ENCODE data around the gene EBLN1.

The EBLN1 gene

GRCh38 chr10:22229802-22230157, 12.0 kb upstream of the EBLN1 start:
- ATAC-seq, result no peak; the same call in 2 of the 3 replicates
- TF ChIP-seq ZFP30 (CRISPR knock-in tag; IDR thresholded peaks at IDR 0.05), result no peak
- TF ChIP-seq BACH2 (CRISPR knock-in tag; IDR thresholded peaks at IDR 0.05; ENCODE audit: borderline replicate concordance), result no peak
- TF ChIP-seq SNAI2 (CRISPR knock-in tag; IDR thresholded peaks at IDR 0.05), result no peak
- TF ChIP-seq ESRRG (CRISPR knock-in tag; IDR thresholded peaks at IDR 0.05), result no peak
- no peak for TF ChIP-seq ZFP3 (CRISPR knock-in tag; IDR thresholded peaks at IDR 0.05)
- TF ChIP-seq ARNTL (CRISPR knock-in tag; IDR thresholded peaks at IDR 0.05; ENCODE audit: borderline replicate concordance, low read depth), result no peak
- TF ChIP-seq, protein P1, sequence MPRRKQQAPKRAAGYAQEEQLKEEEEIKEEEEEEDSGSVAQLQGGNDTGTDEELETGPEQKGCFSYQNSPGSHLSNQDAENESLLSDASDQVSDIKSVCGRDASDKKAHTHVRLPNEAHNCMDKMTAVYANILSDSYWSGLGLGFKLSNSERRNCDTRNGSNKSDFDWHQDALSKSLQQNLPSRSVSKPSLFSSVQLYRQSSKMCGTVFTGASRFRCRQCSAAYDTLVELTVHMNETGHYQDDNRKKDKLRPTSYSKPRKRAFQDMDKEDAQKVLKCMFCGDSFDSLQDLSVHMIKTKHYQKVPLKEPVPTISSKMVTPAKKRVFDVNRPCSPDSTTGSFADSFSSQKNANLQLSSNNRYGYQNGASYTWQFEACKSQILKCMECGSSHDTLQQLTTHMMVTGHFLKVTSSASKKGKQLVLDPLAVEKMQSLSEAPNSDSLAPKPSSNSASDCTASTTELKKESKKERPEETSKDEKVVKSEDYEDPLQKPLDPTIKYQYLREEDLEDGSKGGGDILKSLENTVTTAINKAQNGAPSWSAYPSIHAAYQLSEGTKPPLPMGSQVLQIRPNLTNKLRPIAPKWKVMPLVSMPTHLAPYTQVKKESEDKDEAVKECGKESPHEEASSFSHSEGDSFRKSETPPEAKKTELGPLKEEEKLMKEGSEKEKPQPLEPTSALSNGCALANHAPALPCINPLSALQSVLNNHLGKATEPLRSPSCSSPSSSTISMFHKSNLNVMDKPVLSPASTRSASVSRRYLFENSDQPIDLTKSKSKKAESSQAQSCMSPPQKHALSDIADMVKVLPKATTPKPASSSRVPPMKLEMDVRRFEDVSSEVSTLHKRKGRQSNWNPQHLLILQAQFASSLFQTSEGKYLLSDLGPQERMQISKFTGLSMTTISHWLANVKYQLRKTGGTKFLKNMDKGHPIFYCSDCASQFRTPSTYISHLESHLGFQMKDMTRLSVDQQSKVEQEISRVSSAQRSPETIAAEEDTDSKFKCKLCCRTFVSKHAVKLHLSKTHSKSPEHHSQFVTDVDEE (CRISPR knock-in tag; IDR thresholded peaks at IDR 0.05), result no peak
- no peak for TF ChIP-seq CREB5 (CRISPR knock-in tag; IDR thresholded peaks at IDR 0.05; ENCODE audit: low read depth)
- TF ChIP-seq GLIS3 (CRISPR knock-in tag; IDR thresholded peaks at IDR 0.05), result no peak
- TF ChIP-seq PATZ1 (CRISPR knock-in tag; IDR thresholded peaks at IDR 0.05; ENCODE audit: borderline replicate concordance), result no peak
- TF ChIP-seq ZNF8 (CRISPR knock-in tag; IDR thresholded peaks at IDR 0.05), result no peak
- no peak for TF ChIP-seq ISL1 (CRISPR knock-in tag; IDR thresholded peaks at IDR 0.05)
- no peak for TF ChIP-seq ZC3H10 (CRISPR knock-in tag; IDR thresholded peaks at IDR 0.05)
- no peak for TF ChIP-seq RARB (CRISPR knock-in tag; IDR thresholded peaks at IDR 0.05)

GRCh38 chr10:22228943-22229801, 11.4 kb upstream of the EBLN1 start:
- peak; percentile 91 for ATAC-seq
- TF ChIP-seq ZFP30 (CRISPR knock-in tag; IDR thresholded peaks at IDR 0.05), result peak; percentile 42; the same call in 1 of the 2 replicates
- TF ChIP-seq PPARA (CRISPR knock-in tag; IDR thresholded peaks at IDR 0.05; ENCODE audit: borderline replicate concordance), result peak; percentile 38; the same call in 1 of the 2 replicates
- 0 out of 2 replicates have a peak, but pooled peaks have one; percentile 33 for TF ChIP-seq ARNTL (CRISPR knock-in tag; IDR thresholded peaks at IDR 0.05; ENCODE audit: borderline replicate concordance, low read depth)
- TF ChIP-seq ISL1 (CRISPR knock-in tag; IDR thresholded peaks at IDR 0.05), result peak; percentile 64
- TF ChIP-seq TOX (CRISPR knock-in tag; IDR thresholded peaks at IDR 0.05; ENCODE audit: borderline replicate concordance), result no peak
- TF ChIP-seq ZNF70 (CRISPR knock-in tag; IDR thresholded peaks at IDR 0.05), result peak; percentile 63
- TF ChIP-seq CREB5 (CRISPR knock-in tag; IDR thresholded peaks at IDR 0.05; ENCODE audit: low read depth), result no peak
- no peak for TF ChIP-seq PATZ1 (CRISPR knock-in tag; IDR thresholded peaks at IDR 0.05; ENCODE audit: borderline replicate concordance)
- TF ChIP-seq SNAI2 (CRISPR knock-in tag; IDR thresholded peaks at IDR 0.05), result peak; percentile 98
- TF ChIP-seq ZFP3 (CRISPR knock-in tag; IDR thresholded peaks at IDR 0.05), result peak; percentile 90
- TF ChIP-seq ESRRG (CRISPR knock-in tag; IDR thresholded peaks at IDR 0.05), result no peak
- TF ChIP-seq, protein P1 (CRISPR knock-in tag; IDR thresholded peaks at IDR 0.05), result peak; percentile 99
- peak; percentile 80; the same call in 1 of the 2 replicates for TF ChIP-seq GLIS3 (CRISPR knock-in tag; IDR thresholded peaks at IDR 0.05)
- TF ChIP-seq ZNF8 (CRISPR knock-in tag; IDR thresholded peaks at IDR 0.05), result peak; percentile 56; the same call in 1 of the 2 replicates
- TF ChIP-seq, protein P2, sequence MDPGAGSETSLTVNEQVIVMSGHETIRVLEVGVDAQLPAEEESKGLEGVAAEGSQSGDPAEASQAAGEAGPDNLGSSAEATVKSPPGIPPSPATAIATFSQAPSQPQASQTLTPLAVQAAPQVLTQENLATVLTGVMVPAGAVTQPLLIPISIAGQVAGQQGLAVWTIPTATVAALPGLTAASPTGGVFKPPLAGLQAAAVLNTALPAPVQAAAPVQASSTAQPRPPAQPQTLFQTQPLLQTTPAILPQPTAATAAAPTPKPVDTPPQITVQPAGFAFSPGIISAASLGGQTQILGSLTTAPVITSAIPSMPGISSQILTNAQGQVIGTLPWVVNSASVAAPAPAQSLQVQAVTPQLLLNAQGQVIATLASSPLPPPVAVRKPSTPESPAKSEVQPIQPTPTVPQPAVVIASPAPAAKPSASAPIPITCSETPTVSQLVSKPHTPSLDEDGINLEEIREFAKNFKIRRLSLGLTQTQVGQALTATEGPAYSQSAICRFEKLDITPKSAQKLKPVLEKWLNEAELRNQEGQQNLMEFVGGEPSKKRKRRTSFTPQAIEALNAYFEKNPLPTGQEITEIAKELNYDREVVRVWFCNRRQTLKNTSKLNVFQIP (CRISPR knock-in tag; IDR thresholded peaks at IDR 0.05; ENCODE audit: borderline replicate concordance, low read depth), result no peak; the same call in 1 of the 2 replicates
- no peak for TF ChIP-seq CSRNP3 (CRISPR knock-in tag; IDR thresholded peaks at IDR 0.05)
- TF ChIP-seq ZNF565 (CRISPR knock-in tag; conservative IDR thresholded peaks at IDR 0.05; ENCODE audit: low read depth), result peak; percentile 90
- TF ChIP-seq BACH2 (CRISPR knock-in tag; IDR thresholded peaks at IDR 0.05; ENCODE audit: borderline replicate concordance), result peak; percentile 93
- no peak for TF ChIP-seq ZC3H10 (CRISPR knock-in tag; IDR thresholded peaks at IDR 0.05)
- no peak for TF ChIP-seq RARB (CRISPR knock-in tag; IDR thresholded peaks at IDR 0.05)

All from SK-N-SH treated with all-trans-retinoic acid at 6 μM for 48 hours (cell line).